ENCODE results near the gene ANTXRL.
"Not testable (repeated sequence)": the region's sequence is repeated elsewhere in the genome, so short reads cannot be mapped to it uniquely, and the experiment has no call there.

GRCh38 chr10:46282421-46282831 lies 4.4 kb upstream of the ANTXRL start:
- TF ChIP-seq CTCF, POLR2AphosphoS5, POLR2A (IDR thresholded peaks at IDR 0.05): not testable (repeated sequence)

Measured in suprapubic skin (tissue), 4 donors.